Activated T-helper 9 cell treated with anti-CD3 and anti-CD28 coated beads, Interleukin-2, amount 50 U/mL, for 16 hours (primary cell): Measurements from ENCODE around the gene SNAI3.

Experiments used
- DNase-seq: peaks from one replicate; pipeline ENCODE4 v3.0.0-alpha.2; 2020; ENCODE audit warnings: low read depth

Gene SNAI3

GRCh38 chr16:88634994-88635670, 51.2 kb downstream of the SNAI3 start:
- DNase-seq: no peak

DNA sequence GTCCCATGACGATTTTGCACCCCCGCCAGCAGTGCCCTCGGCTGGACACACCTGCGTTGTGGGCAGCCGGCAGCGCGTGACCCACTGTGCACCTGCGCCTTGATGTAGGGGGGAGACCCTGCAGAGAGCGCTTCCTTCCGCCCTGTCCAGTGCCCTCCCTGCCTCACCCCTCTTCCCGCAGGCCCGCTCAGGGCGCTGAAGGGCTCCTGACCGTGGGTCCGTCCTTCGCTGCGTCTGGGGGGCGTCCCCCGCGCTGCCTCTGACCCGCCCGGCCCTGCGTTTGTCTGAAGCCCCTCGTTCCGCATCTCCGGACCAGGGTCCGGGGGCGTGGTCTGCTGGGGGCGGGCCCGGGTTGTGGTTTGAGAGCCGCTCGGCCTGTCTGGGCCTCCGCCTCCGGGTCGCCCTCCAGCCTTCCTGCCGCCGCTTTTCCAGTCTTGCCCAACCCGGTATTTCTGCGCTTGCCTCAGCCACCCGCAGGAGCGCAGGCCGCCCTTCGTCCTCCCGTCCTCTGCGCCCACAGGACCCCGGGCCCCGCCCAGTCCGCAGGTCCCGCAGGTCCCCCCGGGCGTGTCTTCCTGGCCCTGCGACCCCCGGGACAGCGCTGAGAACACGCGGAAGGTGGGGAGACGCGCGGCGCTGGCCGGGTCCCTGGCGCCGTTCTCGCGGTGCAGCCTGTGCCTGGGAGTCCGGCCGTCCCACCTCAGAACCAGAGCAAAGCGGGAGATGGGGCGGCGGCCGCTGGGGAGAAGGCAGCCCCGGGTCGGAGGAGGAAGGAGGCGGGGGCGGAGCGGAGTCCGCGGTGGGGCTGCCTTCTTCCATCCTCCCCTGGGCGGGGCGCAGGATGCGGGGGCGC, 51.9 kb downstream of the SNAI3 start:
- DNase-seq: peak; percentile 42

- DNase-seq: peak; percentile 40
Measured at GRCh38 chr16:88633684-88634140, 52.6 kb downstream of the SNAI3 start.

DNA sequence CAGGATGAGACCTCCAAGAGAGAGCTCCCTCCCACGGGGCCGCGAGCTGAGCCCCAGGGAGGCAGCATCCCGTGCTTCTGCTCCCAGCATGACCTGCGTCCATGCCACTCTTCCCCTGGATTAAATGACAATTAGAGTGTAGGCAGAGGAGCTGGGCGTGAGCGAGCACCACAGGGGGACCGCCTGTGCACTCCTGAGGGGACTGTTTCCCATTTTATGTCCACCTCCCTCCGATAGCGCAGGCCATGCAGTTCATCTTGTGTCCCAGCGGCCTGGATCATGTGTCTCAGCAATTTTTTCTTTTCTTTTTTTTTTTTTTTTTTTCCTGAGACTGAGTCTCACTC, 53.7 kb downstream of the SNAI3 start:
- DNase-seq: no peak

DNA sequence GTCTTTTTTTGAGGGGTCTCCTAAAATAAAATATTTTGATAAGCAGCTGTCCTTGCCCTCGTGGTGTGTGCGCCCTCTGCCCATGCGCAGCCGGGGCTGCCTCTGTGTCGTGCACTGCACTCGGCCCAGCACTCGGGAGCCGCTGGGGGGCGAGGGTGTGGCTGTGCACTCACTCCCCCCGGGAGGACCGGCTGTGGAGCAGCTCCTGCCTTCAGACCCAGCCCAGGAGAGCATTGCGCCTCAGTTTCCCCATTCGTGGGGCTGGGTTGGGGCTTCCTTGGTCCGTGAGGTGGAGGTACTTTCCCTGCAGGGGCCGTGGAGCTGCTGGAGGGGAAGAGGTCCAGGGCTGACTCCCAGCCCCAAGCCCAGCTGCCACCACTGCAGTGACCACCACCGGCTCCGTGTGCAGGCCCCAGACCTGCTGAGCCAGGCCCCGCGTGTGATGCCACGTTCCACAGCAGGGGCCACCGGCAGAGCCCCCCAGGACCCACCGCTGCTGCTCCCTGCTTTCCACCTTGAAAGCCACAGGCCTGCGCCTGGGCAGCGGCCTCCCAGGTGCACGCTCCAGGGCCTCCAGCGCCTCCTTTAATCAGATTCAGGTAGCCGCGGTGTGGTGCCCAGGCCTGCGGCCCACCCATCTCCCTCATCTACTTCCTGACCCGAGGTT, 54.3 kb downstream of the SNAI3 start:
- DNase-seq: no peak

- no peak for DNase-seq
Measured at GRCh38 chr16:88631384-88631783, 54.9 kb downstream of the SNAI3 start.

- no peak for DNase-seq
Measured at GRCh38 chr16:88630941-88631340, 55.4 kb downstream of the SNAI3 start.

DNA sequence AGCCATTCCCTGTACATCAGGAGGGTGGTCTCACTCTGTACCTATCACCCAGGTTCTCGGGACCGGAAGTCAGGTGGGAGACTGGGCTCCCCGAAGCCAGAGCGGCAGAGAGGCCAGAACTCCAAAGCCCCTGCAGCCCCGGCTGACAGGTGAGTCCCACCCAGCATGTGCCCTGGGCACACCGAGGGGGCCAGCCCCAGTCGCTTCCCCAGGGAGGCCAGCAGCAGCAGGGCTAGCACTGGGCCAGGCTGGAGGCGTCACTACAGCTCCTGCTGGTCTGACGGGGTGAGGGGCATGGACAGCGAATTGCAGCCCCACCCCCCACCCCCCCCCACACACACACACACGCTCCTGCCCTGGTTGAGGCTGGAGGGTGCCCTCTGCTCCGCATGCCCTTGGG, 55.9 kb downstream of the SNAI3 start:
- DNase-seq: no peak

DNA sequence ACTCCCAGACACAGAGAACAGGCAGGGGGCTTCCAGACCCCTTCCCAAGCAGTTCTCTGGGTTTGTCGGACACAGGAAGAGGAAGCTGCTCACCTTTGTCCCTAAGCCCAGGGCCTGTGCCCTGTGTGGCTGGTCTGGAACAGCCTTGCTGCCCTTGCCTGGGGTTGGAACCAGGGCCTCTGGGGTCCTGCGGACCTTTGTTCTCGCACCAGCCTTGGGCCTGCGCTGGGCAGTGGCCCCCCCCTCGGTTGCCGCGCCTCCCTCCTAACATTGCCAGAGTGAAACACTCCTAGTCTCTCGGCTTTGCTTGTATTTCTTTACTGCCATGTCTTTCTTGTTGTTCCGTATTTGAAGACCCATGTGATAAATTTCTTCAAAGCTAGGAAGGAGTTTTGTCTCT, 56.5 kb downstream of the SNAI3 start:
- no peak for DNase-seq

GRCh38 chr16:88628512-88628974, 57.8 kb downstream of the SNAI3 start:
- no peak for DNase-seq
